ENCODE data around the gene NUDT15. TPM values are rescaled to one million over a fixed set of nuclear protein-coding genes. Genes with fewer than 3 reads are reported as not detected.

Gene NUDT15
- total RNA-seq, 1 experiment from 2014 or later = 38.6 TPM

DNA sequence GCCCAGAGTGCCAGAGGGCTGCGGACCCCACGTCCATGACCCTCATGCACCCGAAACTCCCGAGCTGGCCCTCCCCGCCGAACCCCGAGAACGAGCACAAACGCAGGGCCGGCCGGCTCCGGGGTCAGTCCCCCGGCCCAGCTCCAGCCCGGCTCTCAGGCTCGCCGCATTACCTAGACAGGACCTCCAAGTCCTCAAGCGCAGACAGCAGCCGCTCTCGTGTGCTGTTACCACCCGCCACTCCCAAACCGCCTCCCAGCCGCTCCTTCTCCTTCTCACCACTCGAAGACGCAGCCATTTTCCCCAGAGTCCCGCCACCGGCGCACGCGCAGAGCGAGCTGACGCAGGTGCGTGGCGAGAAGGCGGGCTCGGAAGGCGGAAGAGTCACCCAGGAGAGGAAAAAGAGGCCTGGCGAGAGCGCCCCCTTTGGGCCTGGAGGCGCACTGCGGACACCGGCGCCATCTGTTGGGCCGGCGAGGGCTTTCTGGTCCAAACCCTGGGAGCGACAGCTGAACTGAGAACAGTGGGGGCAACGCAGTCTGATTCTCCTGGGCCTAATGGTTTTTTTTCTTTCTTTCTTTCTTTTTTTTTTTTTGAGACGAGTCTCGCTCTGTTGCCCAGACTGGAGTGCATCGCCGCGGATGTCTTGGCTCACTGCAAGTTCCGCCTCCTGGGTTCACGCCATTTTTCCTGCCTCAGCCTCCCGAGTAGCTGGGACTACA lies 57.4 kb downstream of the NUDT15 start, which contains the start of gene MED4 (continued):
- TF ChIP-seq, protein P1, sequence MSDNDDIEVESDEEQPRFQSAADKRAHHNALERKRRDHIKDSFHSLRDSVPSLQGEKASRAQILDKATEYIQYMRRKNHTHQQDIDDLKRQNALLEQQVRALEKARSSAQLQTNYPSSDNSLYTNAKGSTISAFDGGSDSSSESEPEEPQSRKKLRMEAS (IDR thresholded peaks at IDR 0.05) = peak; percentile 78
- TF ChIP-seq ELF1 (IDR thresholded peaks at IDR 0.05; ENCODE audit: borderline replicate concordance, low read depth) = peak; percentile 90
- TF ChIP-seq, protein P2, sequence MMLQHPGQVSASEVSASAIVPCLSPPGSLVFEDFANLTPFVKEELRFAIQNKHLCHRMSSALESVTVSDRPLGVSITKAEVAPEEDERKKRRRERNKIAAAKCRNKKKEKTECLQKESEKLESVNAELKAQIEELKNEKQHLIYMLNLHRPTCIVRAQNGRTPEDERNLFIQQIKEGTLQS (IDR thresholded peaks at IDR 0.05) = no peak; the same call in 1 of the 2 replicates

DNA sequence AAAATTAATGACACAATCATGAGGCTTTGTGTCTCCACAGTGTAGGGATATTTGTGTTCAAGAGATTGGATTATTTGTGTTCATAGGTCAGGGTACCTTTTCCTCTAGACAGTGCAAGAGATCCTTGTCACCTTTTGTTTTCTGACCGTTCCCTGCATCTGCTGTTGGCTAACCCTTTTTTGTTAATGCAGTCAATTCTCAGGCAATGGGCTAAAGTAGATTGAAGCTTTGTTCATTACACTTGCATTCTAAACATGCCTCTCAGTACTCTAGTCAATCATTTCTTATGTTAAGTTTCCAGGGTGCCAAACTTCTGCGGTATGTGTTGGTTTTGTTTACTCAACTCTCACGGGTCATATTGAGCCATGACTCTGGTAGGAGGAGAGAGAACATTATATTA lies 59.1 kb downstream of the NUDT15 start:
- Histone ChIP-seq H3K9ac (ENCODE audit: low read length) (no peak overlapping the region), H3K79me2 (ENCODE audit: insufficient read depth, low read length) (peaks cover 33% of the 10 kb centered on the region), H3K4me2 (ENCODE audit: low read length) (no peak overlapping the region), H3K4me3 (replicated peaks in 1 of 2; ENCODE audit: low read depth in 1 of 2, low read length in 2 of 2) (no peak overlapping the region), H3K27ac (ENCODE audit: low read depth, low read length) (no peak overlapping the region), H2AFZ (ENCODE audit: low read depth, low read length, poor library complexity, severe bottlenecking) (peak overlapping the region; percentile 38), H3K9me2 (ENCODE audit: insufficient read depth) (no peaks in the 10 kb centered on the region), H3K36me3 (ENCODE audit: control insufficient read depth in 1 of 2, insufficient read depth in 2 of 2, low read length in 2 of 2) (no peaks in the 10 kb centered on the region), H4K20me1 (ENCODE audit: insufficient read depth) (no peaks in the 10 kb centered on the region), H3K27me3 (ENCODE audit: insufficient read depth, low read length) (no peaks in the 10 kb centered on the region), H3K9me3 (ENCODE audit: control insufficient read depth in 1 of 2, insufficient read depth in 1 of 2, low read depth in 1 of 2, low read length in 2 of 2) (no peaks in the 10 kb centered on the region), H3K4me1 (ENCODE audit: control insufficient read depth in 1 of 2, insufficient read depth in 2 of 2, low read length in 2 of 2) (peaks cover 7 to 10% of the 10 kb centered on the region in 2 experiments; a peak in 3 of 4 replicates)
- ChIA-PET CTCF (no interaction called here), RAD21 (ENCODE audit: low non-redundant PET in 1 of 2, low total read pairs in 2 of 2, uncharacterized antibody in 2 of 2, unreplicated experiment in 2 of 2) (no interaction called here), POLR2A (no interaction called here)
- DNase-seq (ENCODE audit: low read depth, low spot score) (no peak), ATAC-seq (no peak)
- intact Hi-C loops (cut with micrococcal nuclease) = loop anchor here (10.0 kb wide), 1 partner anchor 208 kb away; the partner anchor contains the start of gene RB1
- TF ChIP-seq JUND (IDR thresholded peaks at IDR 0.05) = no peak
- TF ChIP-seq, protein P1 (IDR thresholded peaks at IDR 0.05) = no peak
- TF ChIP-seq CBX3 (IDR thresholded peaks at IDR 0.05; ENCODE audit: low read depth) = no peak
- TF ChIP-seq ZNF274 (IDR thresholded peaks at IDR 0.05; ENCODE audit: low read depth, low read length) = no peak
- no peak for TF ChIP-seq CEBPB (IDR thresholded peaks at IDR 0.05; ENCODE audit: low read depth)
- TF ChIP-seq, protein P3, sequence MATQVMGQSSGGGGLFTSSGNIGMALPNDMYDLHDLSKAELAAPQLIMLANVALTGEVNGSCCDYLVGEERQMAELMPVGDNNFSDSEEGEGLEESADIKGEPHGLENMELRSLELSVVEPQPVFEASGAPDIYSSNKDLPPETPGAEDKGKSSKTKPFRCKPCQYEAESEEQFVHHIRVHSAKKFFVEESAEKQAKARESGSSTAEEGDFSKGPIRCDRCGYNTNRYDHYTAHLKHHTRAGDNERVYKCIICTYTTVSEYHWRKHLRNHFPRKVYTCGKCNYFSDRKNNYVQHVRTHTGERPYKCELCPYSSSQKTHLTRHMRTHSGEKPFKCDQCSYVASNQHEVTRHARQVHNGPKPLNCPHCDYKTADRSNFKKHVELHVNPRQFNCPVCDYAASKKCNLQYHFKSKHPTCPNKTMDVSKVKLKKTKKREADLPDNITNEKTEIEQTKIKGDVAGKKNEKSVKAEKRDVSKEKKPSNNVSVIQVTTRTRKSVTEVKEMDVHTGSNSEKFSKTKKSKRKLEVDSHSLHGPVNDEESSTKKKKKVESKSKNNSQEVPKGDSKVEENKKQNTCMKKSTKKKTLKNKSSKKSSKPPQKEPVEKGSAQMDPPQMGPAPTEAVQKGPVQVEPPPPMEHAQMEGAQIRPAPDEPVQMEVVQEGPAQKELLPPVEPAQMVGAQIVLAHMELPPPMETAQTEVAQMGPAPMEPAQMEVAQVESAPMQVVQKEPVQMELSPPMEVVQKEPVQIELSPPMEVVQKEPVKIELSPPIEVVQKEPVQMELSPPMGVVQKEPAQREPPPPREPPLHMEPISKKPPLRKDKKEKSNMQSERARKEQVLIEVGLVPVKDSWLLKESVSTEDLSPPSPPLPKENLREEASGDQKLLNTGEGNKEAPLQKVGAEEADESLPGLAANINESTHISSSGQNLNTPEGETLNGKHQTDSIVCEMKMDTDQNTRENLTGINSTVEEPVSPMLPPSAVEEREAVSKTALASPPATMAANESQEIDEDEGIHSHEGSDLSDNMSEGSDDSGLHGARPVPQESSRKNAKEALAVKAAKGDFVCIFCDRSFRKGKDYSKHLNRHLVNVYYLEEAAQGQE (IDR thresholded peaks at IDR 0.05; ENCODE audit: low read depth) = no peak
- no peak for TF ChIP-seq YY1 (IDR thresholded peaks at IDR 0.05; ENCODE audit: extremely low read depth, insufficient replicate concordance, low read depth, low read length)
- no TSS peak for BruUV-seq (replicated peaks)

Other genes starting within 250 kb of the NUDT15 start
- 39.1 TPM for gene SUCLA2, start 36.5 kb upstream of the NUDT15 start, total RNA-seq (2021; ENCODE audit: unreplicated experiment)
- 46.9 TPM for gene MED4, start 57.4 kb downstream of the NUDT15 start, total RNA-seq (2021; ENCODE audit: unreplicated experiment)
- 124 TPM for gene ITM2B, start 195.5 kb downstream of the NUDT15 start, total RNA-seq (2021; ENCODE audit: unreplicated experiment)